Epidermal melanocyte (primary cell): ENCODE data around the gene TRIOBP.

Experiments used
- DNase-seq: peaks from one replicate; pipeline ENCODE4 v3.0.0; 2011; ENCODE audit warnings: low spot score; ENCODE audit not compliant: insufficient read length

TRIOBP gene

DNA sequence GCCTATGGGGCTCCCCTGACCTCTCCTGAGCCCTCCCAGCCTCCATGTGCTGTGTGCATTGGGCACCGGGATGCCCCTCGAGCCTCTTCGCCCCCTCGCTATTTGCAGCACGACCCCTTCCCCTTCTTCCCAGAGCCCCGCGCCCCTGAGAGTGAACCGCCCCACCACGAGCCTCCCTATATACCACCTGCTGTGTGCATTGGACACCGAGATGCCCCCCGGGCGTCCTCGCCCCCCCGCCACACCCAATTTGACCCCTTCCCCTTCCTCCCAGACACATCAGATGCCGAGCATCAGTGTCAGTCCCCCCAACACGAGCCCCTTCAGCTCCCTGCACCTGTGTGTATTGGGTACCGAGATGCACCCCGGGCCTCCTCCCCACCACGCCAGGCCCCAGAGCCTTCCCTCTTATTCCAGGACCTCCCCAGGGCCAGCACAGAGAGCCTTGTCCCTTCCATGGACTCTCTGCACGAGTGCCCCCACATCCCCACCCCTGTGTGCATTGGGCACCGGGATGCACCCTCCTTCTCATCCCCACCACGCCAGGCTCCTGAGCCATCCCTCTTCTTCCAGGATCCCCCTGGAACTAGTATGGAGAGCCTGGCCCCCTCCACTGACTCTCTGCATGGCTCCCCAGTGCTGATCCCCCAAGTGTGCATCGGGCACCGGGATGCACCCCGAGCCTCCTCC lies 28.8 kb downstream of the TRIOBP start:
- DNase-seq = no peak

DNA sequence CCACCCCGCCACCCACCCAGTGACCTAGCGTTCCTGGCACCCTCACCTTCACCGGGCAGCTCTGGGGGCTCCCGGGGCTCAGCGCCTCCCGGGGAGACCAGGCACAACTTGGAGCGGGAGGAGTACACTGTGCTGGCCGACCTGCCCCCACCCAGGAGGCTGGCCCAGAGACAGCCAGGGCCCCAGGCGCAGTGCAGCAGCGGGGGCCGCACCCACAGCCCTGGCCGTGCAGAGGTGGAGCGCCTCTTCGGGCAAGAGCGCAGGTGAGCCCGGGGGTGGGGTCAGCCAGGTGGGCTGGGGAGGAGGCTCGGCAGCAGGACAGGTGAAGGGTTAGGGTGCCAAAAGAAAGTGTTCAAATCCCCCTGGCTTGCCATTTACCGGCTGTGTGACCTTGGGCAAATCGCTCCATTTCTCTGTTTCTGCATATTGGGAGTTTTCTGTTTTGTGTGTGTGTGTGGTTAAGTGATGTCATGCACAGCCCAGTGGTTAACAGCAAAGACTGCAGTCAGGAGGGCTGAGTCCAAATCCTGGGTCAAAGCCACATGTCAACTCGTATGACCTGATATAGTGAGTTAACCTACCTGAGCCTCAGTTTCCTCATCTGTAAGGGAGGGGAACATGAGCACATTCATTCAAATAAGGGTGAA lies 29.5 kb downstream of the TRIOBP start:
- no peak for DNase-seq

- DNase-seq = no peak
Observed at GRCh38 chr22:37728620-37729019, 31.8 kb downstream of the TRIOBP start.

DNA sequence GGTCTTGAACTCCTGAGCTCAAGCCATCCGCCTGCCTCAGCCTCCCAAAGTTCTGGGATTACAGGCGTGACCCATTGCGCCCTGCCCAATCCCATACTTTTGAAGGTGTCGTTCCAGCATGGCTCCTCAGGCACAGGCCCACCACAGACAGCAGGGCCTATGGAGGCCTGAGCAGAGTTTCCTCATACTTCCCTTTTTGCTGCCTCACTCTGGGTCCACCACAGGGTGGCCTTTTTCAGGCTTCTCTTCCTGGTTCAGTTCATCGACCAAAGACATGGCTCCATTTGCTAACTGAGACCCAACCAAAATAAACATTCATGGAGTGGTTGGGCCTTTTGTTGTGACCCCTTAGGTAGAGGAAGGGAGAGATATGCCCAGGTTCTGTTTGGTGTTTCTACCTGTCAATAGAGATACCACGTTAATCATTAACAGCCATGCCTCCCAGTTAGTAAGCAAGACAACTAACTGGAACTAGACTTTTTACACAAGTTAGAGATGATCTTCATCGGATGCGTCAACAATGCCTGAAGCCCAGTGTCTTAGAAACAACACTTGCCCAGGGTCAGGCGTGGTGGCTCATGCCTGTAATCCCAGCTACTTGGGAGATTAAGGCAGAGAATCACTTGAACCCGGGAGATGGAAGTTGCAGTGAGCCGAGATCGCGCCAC lies 35.1 kb downstream of the TRIOBP start:
- no peak for DNase-seq

- DNase-seq = no peak
Observed at GRCh38 chr22:37732699-37733607, 36.1 kb downstream of the TRIOBP start.

DNA sequence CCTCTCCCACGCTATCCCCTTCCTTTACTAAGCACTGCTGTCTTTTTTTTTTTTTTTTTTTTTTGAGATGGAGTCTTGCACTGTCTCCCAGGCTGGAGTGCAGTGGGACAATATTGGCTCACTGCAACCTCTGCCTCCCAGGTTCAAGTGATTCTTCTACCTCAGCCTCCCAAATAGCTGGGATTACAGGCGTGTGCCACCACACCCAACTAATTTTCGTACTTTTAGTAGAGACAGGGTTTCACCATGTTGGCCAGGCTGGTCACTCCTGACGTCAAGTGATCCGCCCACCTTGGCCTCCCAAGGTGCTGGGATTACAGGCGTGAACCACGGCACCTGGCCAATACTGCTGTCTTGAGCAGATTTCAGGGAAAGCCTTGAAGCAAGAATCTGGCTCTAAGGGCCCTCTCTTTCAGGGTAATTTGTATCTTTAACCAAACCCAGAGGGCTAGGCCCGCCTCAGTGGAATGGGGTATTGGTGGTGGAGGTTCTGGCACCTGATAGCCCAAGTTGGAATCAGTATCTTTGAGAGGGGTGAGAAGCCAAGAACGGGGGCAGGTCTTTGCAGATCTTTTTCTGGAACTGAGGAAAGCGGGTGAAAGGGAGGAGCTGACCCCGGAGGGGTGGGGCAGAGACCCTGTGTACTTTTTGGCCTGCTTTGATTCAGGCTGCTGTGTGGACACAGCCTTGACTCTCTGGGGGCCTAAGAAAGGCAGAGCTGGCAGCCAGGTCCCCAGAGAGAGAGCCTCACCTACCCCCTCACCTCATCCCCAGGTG lies 37.0 kb downstream of the TRIOBP start:
- DNase-seq = no peak

GRCh38 chr22:37734402-37734700 lies 37.5 kb downstream of the TRIOBP start:
- no peak for DNase-seq

DNA sequence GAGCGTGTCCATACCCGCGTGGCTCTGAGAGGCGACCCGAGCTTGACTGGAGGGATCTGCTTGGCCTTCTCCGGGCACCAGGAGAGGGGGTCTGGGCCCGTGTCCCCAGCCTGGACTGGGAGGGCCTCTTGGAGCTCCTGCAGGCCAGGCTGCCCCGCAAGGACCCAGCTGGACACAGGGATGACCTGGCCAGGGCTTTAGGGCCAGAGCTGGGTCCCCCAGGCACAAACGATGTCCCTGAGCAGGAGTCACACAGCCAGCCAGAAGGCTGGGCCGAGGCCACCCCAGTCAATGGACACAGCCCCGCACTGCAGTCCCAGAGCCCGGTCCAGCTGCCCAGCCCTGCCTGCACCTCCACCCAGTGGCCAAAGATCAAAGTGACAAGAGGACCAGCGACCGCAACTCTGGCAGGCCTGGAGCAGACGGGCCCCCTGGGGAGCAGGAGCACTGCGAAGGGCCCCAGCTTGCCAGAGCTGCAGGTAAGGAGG lies 38.2 kb downstream of the TRIOBP start:
- no peak for DNase-seq

GRCh38 chr22:37739035-37739434 lies 42.2 kb downstream of the TRIOBP start:
- no peak for DNase-seq

- no peak for DNase-seq
Observed at GRCh38 chr22:37739611-37740049, 42.8 kb downstream of the TRIOBP start.

- no peak for DNase-seq
Observed at GRCh38 chr22:37740455-37741311, 43.8 kb downstream of the TRIOBP start.

- peak; percentile 95 for DNase-seq
Observed at GRCh38 chr22:37741312-37741795, 44.5 kb downstream of the TRIOBP start.

GRCh38 chr22:37742376-37743171 lies 45.7 kb downstream of the TRIOBP start:
- no peak for DNase-seq

GRCh38 chr22:37744589-37744988 lies 47.7 kb downstream of the TRIOBP start:
- no peak for DNase-seq

DNA sequence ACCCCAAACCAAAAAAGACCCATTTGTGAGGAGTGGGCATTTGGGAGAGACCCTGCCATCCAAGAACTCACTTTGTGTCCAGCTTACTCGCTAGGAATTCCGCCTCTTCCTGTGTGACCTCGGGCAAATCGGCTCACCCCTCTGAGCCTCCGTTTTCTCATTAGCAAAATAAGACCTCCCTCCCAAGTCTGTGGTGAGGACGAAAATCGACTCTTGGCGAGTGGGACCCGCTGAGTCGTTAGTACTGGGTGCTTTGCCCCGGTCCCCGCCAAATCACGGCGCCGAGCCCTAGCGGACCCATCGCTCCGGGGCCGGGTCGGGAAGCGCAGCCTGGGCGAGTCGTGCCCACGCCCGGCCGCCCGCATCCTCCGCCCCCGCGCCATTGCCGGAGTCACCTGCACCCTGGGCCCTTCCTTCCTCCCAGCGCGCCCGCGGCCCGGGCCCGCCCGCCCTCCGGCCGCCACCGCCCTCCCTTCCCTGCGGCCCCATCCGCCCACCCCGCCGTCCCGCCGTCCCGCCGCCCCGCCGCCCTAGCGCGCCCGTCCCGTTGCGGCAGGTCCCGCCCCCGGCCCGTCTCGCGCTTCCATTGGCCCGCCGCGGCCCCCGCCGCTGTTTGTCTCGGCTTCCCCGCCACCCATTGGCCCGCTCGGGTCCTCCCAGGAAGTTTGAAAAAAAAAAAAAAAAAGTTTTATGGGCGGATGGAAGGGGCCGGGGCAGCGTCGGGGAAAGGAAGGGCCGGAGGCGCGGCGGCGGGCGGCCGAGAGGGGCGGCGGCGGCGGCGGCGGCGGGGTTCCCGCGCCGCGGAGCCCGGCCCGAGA lies 48.9 kb downstream of the TRIOBP start:
- peak; percentile 85 for DNase-seq

DNA sequence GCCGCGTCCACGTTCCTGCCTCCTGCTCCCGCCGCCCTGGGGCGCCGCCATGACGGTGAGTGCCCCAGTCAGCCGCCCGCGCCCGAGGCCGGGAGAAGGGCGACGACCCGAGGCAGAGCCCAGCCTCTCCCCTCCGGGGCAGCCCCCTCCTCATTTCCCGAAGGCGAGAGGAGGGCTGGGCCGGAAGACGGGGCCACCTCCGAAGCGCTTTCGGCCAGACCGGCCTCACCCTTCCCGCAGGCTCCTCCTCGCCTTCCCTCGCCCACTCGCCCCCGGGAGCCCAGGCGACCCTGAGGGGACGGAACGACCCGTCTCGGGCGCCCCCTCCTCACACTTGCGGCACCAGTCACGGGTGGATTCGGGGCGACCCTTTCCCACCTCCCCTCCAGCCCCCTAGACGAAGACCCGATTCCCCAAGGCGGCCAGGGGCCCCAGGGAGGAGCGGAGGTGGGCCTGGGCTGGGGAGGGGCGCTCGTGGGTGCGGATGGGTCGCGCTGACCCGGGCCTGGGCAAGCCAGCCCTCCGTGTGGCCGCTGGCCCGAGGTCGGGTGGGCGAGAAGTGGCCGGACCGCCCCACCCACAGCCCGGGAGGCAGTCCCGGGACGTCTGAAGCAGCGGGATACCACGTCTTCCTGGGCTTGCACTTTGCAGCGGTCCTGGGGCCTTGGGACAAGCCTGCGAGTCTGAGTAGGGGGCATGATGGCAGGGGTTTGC lies 49.7 kb downstream of the TRIOBP start:
- no peak for DNase-seq

GRCh38 chr22:37747080-37747714 lies 50.3 kb downstream of the TRIOBP start:
- no peak for DNase-seq
